OCI-LY7 (cell line): ENCODE data around the gene SRGAP1. TPM values are rescaled to one million over a fixed set of nuclear protein-coding genes. Genes with fewer than 3 reads are reported as not detected.

Source experiments
- BruUV-seq: library from RNA; stranded (reverse); fragments of 400-500 nt; replicated peaks from 2 replicates; lab custom pipeline; 2021; lab: Mats Ljungman, UMichigan
- CTCF ChIA-PET: fragments of 300-600 bp; sonication (Branson Sonifier 250); formaldehyde crosslinking; loops from one replicate; lab custom pipeline; 2022; ENCODE audit warnings: antibody characterized with exemption; ENCODE audit not compliant: unreplicated experiment; lab: Charles Lee
- POLR2A ChIA-PET: fragments of 300-600 bp; sonication (Branson Sonifier 250); formaldehyde crosslinking; loops from one replicate; lab custom pipeline; 2022; ENCODE audit warnings: antibody characterized with exemption; lab: Charles Lee
- DNase-seq: peaks from one replicate; pipeline ENCODE4 v3.0.0-alpha.2; 2015; ENCODE audit warnings: low spot score
- H2AFZ ChIP-seq: fragments of 200-600 bp; sonication (generic), shearing (Covaris generic); 2 replicates; pipeline ENCODE4 v1.6.1; 2014; ENCODE audit warnings: mild to moderate bottlenecking, antibody characterized with exemption, low read length, moderate library complexity
- H3K27ac ChIP-seq: fragments of 200-600 bp; sonication (generic); 2 replicates; pipeline ENCODE4 v1.5.1; 2014; ENCODE audit warnings: mixed run types, low read depth, mild to moderate bottlenecking, moderate library complexity, low read length, inconsistent platforms; ENCODE audit not compliant: poor library complexity, severe bottlenecking
- H3K36me3 ChIP-seq: fragments of 200-600 bp; sonication (generic); 2 replicates; pipeline ENCODE4 v1.6.1; 2014; ENCODE audit warnings: mild to moderate bottlenecking, antibody characterized with exemption, low read length, moderate library complexity, mixed read lengths; ENCODE audit not compliant: insufficient read depth
- H3K4me1 ChIP-seq: fragments of 200-600 bp; sonication (generic); 2 replicates; pipeline ENCODE4 v1.5.1; 2014; ENCODE audit warnings: mild to moderate bottlenecking, low read length; ENCODE audit not compliant: insufficient read depth, poor library complexity, severe bottlenecking
- H3K4me2 ChIP-seq: fragments of 200-600 bp; sonication (generic); 2 replicates; pipeline ENCODE4 v1.6.1; 2014; ENCODE audit warnings: mild to moderate bottlenecking, low read length
- H3K4me3 ChIP-seq: fragments of 200-600 bp; sonication (generic); 2 replicates; pipeline ENCODE4 v1.5.1; 2014; ENCODE audit warnings: mild to moderate bottlenecking, low read depth, low read length; ENCODE audit not compliant: poor library complexity, severe bottlenecking
- H3K79me2 ChIP-seq: fragments of 200-600 bp; sonication (generic); 2 replicates; pipeline ENCODE4 v1.6.1; 2016; ENCODE audit warnings: low read depth, mild to moderate bottlenecking, low read length, moderate library complexity, mixed read lengths; ENCODE audit not compliant: insufficient read depth
- H3K9me2 ChIP-seq: fragments of 200-600 bp; sonication (generic); 2 replicates; pipeline ENCODE4 v1.6.1; 2016; ENCODE audit warnings: mild to moderate bottlenecking, low read length, mixed read lengths; ENCODE audit not compliant: insufficient read depth
- H3K9me3 ChIP-seq: fragments of 200-600 bp; sonication (generic); 2 replicates; pipeline ENCODE4 v1.6.1; 2014; ENCODE audit warnings: mild to moderate bottlenecking, mixed run types, low read length, mixed read lengths
- H4K20me1 ChIP-seq: fragments of 200-600 bp; sonication (generic); 2 replicates; pipeline ENCODE4 v1.6.1; 2014; ENCODE audit warnings: mild to moderate bottlenecking, antibody characterized with exemption, low read length, moderate library complexity, mixed read lengths; ENCODE audit not compliant: insufficient read depth
- EZH2phosphoT487 ChIP-seq: fragments of 200-600 bp; sonication (generic); IDR thresholded peaks from 2 replicates; pipeline ENCODE4 v1.6.1; 2018; ENCODE audit warnings: low read depth, borderline replicate concordance, mild to moderate bottlenecking, mixed run types, antibody characterized with exemption, low read length, moderate library complexity, mixed read lengths
- intact Hi-C: fragments of 100-400 bp; cut with micrococcal nuclease; formaldehyde crosslinking; loops from one replicate; pipeline ENCODE4 v1.10.0; 2022; ENCODE audit not compliant: unreplicated experiment
- total RNA-seq, 2 experiments: library from RNA; depleted of rRNA in 1 of 2; stranded (reverse); fragments of >200 nt in 1 of 2; shearing (Covaris generic) in 1 of 2; gene quantifications; 2 replicates each; pipeline ENCODE4 v1.2.3, GENCODE V29; 2014 to 2022
- TF ChIP-seq, protein P1 (sequence below): fragments of 200-600 bp; sonication (generic); conservative IDR thresholded peaks from 2 replicates; pipeline ENCODE4 v1.5.1; 2014; ENCODE audit warnings: mild to moderate bottlenecking, antibody characterized with exemption, low read length, moderate library complexity, mixed read lengths

The SRGAP1 gene
- total RNA-seq, 2 experiments from 2014 or later: 0.06 TPM; not detected in 1

DNA sequence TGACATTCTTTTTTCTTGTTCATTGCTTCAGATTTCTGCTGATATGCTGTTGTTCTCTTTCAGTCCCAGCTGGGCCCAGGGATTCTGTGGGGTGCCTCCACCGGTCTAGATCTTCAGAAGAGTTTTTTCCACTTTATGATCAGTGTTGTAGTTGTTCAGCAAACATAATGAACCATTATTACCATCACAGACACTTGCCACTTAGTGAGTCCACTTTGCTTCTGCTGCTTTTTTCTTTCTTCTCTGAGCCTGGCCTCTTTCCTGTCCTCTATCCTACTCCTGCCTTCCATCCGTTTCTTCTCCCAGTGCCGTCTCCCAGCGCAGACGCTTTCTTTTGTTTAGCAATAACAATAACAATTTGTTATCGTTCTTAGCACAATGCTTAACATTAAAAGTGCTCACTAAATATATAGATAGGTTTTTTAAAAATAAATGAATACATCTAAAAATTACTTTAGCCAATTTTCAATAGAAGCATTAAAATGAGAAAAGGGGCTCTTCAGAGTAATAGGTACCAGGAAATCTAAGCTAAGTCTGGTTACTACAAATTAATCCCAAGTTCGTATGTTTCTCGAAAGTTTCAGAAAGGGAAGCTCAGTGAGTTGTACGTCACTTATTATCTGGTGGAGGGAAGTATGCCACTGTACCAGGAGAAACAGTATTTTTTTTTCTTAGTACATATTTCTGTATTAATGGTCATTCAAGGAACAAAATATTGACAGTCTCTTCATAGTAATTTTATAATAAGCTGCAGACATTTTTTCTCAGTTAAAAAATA lies 98.2 kb downstream of the SRGAP1 start:
- H3K9me2 ChIP-seq: no peaks in the 10 kb centered on the region
- no peak overlapping the region for H3K4me2 ChIP-seq
- H4K20me1 ChIP-seq: no peaks in the 10 kb centered on the region
- POLR2A ChIA-PET: interaction anchor here (1.4 kb wide), 1 partner anchor 13 kb away, joined by 4 read pairs; no protein-coding TSS in a partner anchor
- no peak overlapping the region for H3K4me3 ChIP-seq
- TF ChIP-seq EZH2phosphoT487: no peak
- TF ChIP-seq, protein P1, sequence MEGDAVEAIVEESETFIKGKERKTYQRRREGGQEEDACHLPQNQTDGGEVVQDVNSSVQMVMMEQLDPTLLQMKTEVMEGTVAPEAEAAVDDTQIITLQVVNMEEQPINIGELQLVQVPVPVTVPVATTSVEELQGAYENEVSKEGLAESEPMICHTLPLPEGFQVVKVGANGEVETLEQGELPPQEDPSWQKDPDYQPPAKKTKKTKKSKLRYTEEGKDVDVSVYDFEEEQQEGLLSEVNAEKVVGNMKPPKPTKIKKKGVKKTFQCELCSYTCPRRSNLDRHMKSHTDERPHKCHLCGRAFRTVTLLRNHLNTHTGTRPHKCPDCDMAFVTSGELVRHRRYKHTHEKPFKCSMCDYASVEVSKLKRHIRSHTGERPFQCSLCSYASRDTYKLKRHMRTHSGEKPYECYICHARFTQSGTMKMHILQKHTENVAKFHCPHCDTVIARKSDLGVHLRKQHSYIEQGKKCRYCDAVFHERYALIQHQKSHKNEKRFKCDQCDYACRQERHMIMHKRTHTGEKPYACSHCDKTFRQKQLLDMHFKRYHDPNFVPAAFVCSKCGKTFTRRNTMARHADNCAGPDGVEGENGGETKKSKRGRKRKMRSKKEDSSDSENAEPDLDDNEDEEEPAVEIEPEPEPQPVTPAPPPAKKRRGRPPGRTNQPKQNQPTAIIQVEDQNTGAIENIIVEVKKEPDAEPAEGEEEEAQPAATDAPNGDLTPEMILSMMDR: no peak
- no peak for DNase-seq
- H3K79me2 ChIP-seq: no peaks in the 10 kb centered on the region
- no peak overlapping the region for H2AFZ ChIP-seq
- CTCF ChIA-PET: no interaction called here
- H3K36me3 ChIP-seq: no peaks in the 10 kb centered on the region
- no peaks in the 10 kb centered on the region for H3K4me1 ChIP-seq
- BruUV-seq: no TSS peak
- H3K9me3 ChIP-seq: no peaks in the 10 kb centered on the region
- no peak overlapping the region for H3K27ac ChIP-seq
- intact Hi-C loops: no loop called here

DNA sequence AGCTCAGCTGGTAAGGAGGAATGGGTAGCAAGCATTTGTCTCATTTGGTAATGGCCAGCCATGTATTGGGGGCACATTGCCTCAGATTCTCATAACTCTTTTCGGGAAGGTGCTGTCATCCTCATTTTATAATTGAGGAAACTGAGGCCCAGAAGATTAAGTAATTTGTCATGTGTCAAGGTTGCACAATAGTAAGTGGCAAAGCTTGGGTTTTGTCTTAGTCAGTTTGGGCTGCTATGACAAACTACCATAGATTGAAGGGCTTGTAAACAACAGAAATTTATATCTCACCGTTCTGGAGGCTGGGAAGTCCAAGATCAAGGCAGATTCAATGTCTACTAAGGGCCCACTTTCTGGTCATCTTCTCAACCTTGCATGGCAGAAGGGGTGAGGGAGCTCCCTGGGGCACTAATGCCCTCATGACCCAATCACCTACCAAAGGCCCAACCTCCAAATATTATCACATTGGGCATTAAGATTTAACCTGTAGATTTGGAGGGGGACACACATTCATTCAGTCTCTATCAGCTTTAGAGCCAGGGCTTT lies 99.6 kb downstream of the SRGAP1 start:
- TF ChIP-seq EZH2phosphoT487: no peak
- TF ChIP-seq, protein P1: no peak
- POLR2A ChIA-PET: no interaction called here
- BruUV-seq: no TSS peak

More for the DNA sequence above, 99.6 kb downstream of the SRGAP1 start:
- Histone ChIP-seq H3K4me2 (no peak overlapping the region), H3K9me2 (no peaks in the 10 kb centered on the region), H3K79me2 (no peaks in the 10 kb centered on the region), H4K20me1 (no peaks in the 10 kb centered on the region), H2AFZ (no peak overlapping the region), H3K36me3 (no peaks in the 10 kb centered on the region), H3K4me3 (no peak overlapping the region), H3K27ac (no peak overlapping the region), H3K4me1 (no peaks in the 10 kb centered on the region), H3K9me3 (no peaks in the 10 kb centered on the region)
- no peak for DNase-seq
- CTCF ChIA-PET: no interaction called here
- intact Hi-C loops: no loop called here
